Right lobe of liver (tissue), 6 donors: ENCODE data around the gene ATP5MK. TPM values are rescaled to one million over a fixed set of nuclear protein-coding genes. Genes with fewer than 3 reads are reported as not detected.

Experiments
- ATAC-seq, 4 donors: fragments of 200-7000 bp; cut with Tn5 transposase; one replicate each; pipeline ENCODE4 v1.9.1; 2020; ENCODE audit warnings: mild to moderate bottlenecking in 4 of 4, moderate library complexity in 4 of 4
- DNase-seq, 3 donors: peaks; one replicate each; pipeline ENCODE4 v3.0.0-alpha.2; 2020
- H3K27ac ChIP-seq, 3 donors: fragments of 200-600 bp; one replicate each; pipeline ENCODE4 v1.8.0; 2022
- H3K27me3 ChIP-seq, 2 donors: fragments of 200-600 bp; one replicate each; pipeline ENCODE4 v1.8.0; 2022
- H3K36me3 ChIP-seq, 4 donors: fragments of 200-600 bp; sonication (generic) in 1 of 4; one replicate each; pipeline versions ENCODE4 v1.5.1 to v1.8.0; 2017 to 2022; ENCODE audit warnings: control low read depth in 1 of 4
- H3K4me1 ChIP-seq, 4 donors: fragments of 200-600 bp; sonication (generic) in 1 of 4; one replicate each; pipeline versions ENCODE4 v1.5.1 to v1.8.0; 2017 to 2022; ENCODE audit warnings: control low read depth in 1 of 4
- H3K4me3 ChIP-seq, 3 donors: fragments of 200-600 bp; one replicate each; pipeline ENCODE4 v1.8.0; 2022
- H3K9me3 ChIP-seq, 4 donors: fragments of 200-600 bp; sonication (generic) in 1 of 4; one replicate each; pipeline versions ENCODE4 v1.5.1 to v1.8.0; 2017 to 2022; ENCODE audit warnings: control low read depth in 1 of 4
- POLR2A ChIP-seq: fragments of 450-650 bp; IDR thresholded peaks from one replicate; pipeline ENCODE4 v1.6.1; 2017; ENCODE audit warnings: antibody characterized with exemption, mild to moderate bottlenecking
- WGBS: methylation state at CpG from one replicate; pipeline ENCODE4 v1.1.6; 2018; ENCODE audit warnings: low coverage, low lambda C conversion rate; ENCODE audit not compliant: insufficient coverage; ENCODE audit errors: missing lambda C conversion rate; 5-methylcytosine and 5-hydroxymethylcytosine counted together
- intact Hi-C, 2 donors: fragments of 100-400 bp; cut with DNase I; formaldehyde crosslinking; loops; one replicate each; pipeline versions ENCODE4 v1.11.2 to v1.14.1; 2022
- total RNA-seq, 6 experiments: library from RNA; depleted of rRNA in 2 of 6; stranded (reverse); fragments of >200 nt in 2 of 6; fragmentation: NEBNext Ultra II Directional in 3 of 6; extraction: Animal tissue kit (Norgen Biotek cat#: 25700) in 3 of 6; gene quantifications; one replicate each; pipeline versions ENCODE4 v1.1.0 to v1.2.4, GENCODE V29; 2016 to 2023
- TF ChIP-seq, protein P1 (sequence below), 4 donors: fragments of 200-600 bp in 3 of 4; fragments of 450-650 bp in 1 of 4; IDR thresholded peaks; one replicate each; pipeline versions ENCODE4 v1.5.1 to v1.8.0; 2016 to 2022; ENCODE audit warnings: antibody characterized with exemption in 4 of 4, mild to moderate bottlenecking in 2 of 4
- donor health status: DM: no; HTN: yes; CAD: no.
- donor health status: DM: no; HTN: no; CAD: no.
- donor health status: DM: no; HTN: no; CAD: no.
- donor health status: DM: no; HTN: yes; CAD: no.
- donor health status: DM: no; HTN: yes; CAD: no.

The ATP5MK gene
- total RNA-seq, 6 experiments from 2014 or later, result 176 to 257 (median 220) TPM

DNA sequence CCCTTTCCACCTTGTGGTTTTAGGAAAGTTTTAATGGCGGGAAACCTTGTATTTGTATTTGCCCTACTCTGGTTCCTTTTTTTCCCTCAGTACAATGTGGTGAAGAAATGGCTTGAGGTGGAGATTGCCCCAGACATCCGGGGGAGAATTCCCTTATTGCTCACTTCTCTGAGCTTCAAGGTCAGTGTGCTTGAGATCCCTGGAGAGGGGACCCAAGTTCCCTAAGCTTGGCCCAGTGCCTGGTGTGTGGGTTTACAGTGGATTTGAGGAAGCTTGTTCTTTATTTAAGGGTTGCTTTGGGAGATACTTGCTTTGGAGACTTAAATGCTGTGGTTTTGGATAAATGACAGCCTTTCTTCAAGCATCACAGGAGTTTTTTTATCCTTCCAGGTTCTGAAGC, 37.6 kb upstream of the ATP5MK start:
- Histone ChIP-seq H3K4me1 (peaks cover 0 to 4% (median 0%) of the 10 kb centered on the region in 4 donors), H3K9me3 (no peaks in the 10 kb centered on the region), H3K27ac (no peak overlapping the region), H3K27me3 (no peaks in the 10 kb centered on the region), H3K36me3 (peaks cover 0 to 55% (median 16%) of the 10 kb centered on the region in 4 donors), H3K4me3 (no peak overlapping the region)
- 88% methylated on average over 2 of the region's 2 CpGs for WGBS
- no peak for DNase-seq
- TF ChIP-seq, protein P1, sequence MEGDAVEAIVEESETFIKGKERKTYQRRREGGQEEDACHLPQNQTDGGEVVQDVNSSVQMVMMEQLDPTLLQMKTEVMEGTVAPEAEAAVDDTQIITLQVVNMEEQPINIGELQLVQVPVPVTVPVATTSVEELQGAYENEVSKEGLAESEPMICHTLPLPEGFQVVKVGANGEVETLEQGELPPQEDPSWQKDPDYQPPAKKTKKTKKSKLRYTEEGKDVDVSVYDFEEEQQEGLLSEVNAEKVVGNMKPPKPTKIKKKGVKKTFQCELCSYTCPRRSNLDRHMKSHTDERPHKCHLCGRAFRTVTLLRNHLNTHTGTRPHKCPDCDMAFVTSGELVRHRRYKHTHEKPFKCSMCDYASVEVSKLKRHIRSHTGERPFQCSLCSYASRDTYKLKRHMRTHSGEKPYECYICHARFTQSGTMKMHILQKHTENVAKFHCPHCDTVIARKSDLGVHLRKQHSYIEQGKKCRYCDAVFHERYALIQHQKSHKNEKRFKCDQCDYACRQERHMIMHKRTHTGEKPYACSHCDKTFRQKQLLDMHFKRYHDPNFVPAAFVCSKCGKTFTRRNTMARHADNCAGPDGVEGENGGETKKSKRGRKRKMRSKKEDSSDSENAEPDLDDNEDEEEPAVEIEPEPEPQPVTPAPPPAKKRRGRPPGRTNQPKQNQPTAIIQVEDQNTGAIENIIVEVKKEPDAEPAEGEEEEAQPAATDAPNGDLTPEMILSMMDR (IDR thresholded peaks at IDR 0.05), result no peak
- TF ChIP-seq POLR2A, result no peak
- ATAC-seq, result peak in 2 of 4 donors; percentile 28
- intact Hi-C loops, result no loop called here

DNA sequence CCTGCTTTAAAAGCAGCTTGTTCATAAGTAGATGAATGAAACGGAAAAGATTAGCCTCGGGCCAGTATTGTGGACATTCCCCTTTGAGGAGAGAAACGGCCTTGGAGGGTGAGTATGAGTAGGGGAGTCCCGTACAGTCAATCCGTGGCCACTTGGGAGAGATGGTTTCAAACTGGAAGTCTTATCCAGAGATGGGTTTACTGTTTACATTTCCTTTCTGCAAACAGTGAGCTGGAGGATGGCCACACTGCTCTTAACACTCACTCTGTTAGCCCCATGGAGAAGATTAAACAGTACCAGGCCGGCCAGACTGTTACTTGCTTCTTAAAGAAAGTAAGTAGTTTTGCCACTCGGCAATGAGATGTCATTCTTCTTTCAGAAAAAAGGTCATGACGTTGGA, 35.6 kb upstream of the ATP5MK start:
- intact Hi-C loops, result no loop called here
- Histone ChIP-seq H3K27ac (no peak overlapping the region), H3K4me3 (no peak overlapping the region), H3K27me3 (no peaks in the 10 kb centered on the region), H3K9me3 (no peaks in the 10 kb centered on the region), H3K36me3 (peaks cover 0 to 48% (median 7%) of the 10 kb centered on the region in 4 donors), H3K4me1 (peaks cover 0 to 4% (median 0%) of the 10 kb centered on the region in 4 donors)
- TF ChIP-seq, protein P1 (IDR thresholded peaks at IDR 0.05), result no peak
- no peak for TF ChIP-seq POLR2A
- whole genome bisulfite sequencing, result 51% methylated on average over 8 of the region's 8 CpGs
- ATAC-seq (peak in 3 of 4 donors; percentile 26 to 48 (median 41)), DNase-seq (no peak)

DNA sequence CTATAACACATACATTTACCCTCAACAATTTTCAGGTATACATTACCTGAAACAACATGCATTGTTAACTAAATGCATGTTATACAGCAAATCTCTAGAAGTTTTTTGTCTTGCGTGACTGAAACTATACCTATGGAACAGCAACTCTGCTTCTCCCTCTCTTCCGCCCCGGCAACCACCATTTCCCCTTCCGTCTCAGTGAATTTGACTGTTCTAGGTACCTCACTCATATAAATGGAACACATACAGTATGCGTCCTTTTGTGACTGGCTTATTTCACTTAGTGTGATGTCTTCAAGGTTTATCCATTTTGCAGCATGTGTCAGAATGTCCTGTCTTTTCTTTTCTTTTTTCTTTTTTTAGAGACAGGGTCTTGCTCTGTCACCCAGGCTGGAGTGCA, 33.4 kb upstream of the ATP5MK start:
- no peak overlapping the region for H3K4me3 ChIP-seq
- TF ChIP-seq, protein P1 (IDR thresholded peaks at IDR 0.05), result no peak
- no peak for TF ChIP-seq POLR2A
- no peaks in the 10 kb centered on the region for H3K27me3 ChIP-seq
- 81% methylated on average over 5 of the region's 5 CpGs for WGBS
- no peak for ATAC-seq
- no peak overlapping the region for H3K27ac ChIP-seq
- peaks cover 0 to 4% (median 0%) of the 10 kb centered on the region in 4 donors for H3K4me1 ChIP-seq
- no peaks in the 10 kb centered on the region for H3K9me3 ChIP-seq
- H3K36me3 ChIP-seq, result peaks cover 0 to 44% (median 10%) of the 10 kb centered on the region in 4 donors
- DNase-seq, result no peak
- intact Hi-C loops, result no loop called here

DNA sequence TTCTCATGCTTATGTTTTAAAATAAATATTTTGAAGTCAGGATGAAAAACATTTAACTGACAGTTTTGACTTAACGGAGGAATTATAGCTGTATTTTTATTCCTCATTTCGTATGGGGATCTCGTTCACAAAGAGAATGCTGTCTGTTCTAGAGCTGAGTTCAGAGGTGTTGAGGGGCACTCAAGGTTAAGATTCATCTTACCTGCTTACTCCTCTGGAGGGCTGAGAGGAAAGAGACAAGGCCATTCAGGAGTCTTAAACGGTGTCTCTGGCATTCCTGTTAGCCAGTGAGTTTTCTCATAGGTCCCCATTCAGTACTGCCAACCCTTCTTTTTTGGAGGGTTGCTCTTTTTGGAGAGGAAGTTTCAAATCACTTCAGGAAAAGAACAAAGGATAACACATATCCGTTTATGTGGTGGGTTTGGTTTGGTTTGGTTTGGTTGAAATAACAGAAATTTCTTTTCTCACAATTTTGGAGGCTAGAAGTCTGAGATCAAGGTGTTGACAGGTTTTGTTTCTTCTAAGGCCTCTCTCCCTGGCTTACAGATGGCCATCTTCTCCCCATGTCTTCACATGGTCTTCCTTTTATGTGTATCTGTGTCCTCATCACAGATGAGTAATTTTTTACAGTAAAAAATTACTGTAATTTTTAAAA, 32.8 kb upstream of the ATP5MK start:
- 65% methylated on average over 5 of the region's 5 CpGs for WGBS
- Histone ChIP-seq H3K9me3 (no peaks in the 10 kb centered on the region), H3K27ac (no peak overlapping the region), H3K36me3 (peaks cover 0 to 44% (median 10%) of the 10 kb centered on the region in 4 donors), H3K4me3 (no peak overlapping the region), H3K4me1 (peaks cover 0 to 4% (median 0%) of the 10 kb centered on the region in 4 donors), H3K27me3 (no peaks in the 10 kb centered on the region)
- intact Hi-C loops, result no loop called here
- DNase-seq (no peak), ATAC-seq (no peak)
- no peak for TF ChIP-seq POLR2A
- TF ChIP-seq, protein P1 (IDR thresholded peaks at IDR 0.05), result no peak
